GM18505 (cell line): ENCODE results near the gene CACNA1C.

Experiments used
- ATAC-seq: cut with Tn5 transposase; IDR thresholded peaks from one replicate; pipeline ENCODE4 v1.9.1; 2021; ENCODE audit not compliant: unreplicated experiment
- POLR2A ChIP-seq: IDR thresholded peaks from 4 replicates; pipeline ENCODE4 v1.6.1; 2011; ENCODE audit warnings: borderline replicate concordance; ENCODE audit not compliant: insufficient read depth, insufficient read length; ENCODE audit errors: extremely low read depth

CACNA1C gene

GRCh38 chr12:2314492-2314891 lies 261.7 kb downstream of the CACNA1C start:
- no peak for TF ChIP-seq POLR2A
- ATAC-seq, result no peak

DNA sequence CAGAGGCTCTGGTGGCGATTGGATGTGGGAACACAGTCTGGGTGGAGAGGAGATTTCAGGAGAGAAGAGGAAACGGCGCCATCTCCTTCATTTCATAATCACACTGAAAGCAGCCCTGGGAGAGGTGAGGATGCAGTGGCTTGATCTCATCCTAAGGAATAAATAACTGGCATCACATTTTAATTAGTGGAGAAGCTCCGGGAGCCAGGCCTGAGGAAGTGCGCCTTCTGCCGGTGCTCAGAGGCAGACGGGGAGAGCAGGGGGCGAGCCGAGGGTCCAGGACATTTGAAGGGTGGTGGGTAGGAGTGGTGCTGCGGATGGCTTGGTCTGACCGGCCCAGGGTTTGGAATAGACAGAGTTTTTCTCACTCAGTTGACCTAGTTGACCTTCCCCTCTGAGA lies 265.0 kb downstream of the CACNA1C start:
- no peak for ATAC-seq
- TF ChIP-seq POLR2A, result no peak

- ATAC-seq, result no peak
- TF ChIP-seq POLR2A, result no peak
These were observed 265.5 kb downstream of the CACNA1C start for GRCh38 chr12:2318286-2318685.

DNA sequence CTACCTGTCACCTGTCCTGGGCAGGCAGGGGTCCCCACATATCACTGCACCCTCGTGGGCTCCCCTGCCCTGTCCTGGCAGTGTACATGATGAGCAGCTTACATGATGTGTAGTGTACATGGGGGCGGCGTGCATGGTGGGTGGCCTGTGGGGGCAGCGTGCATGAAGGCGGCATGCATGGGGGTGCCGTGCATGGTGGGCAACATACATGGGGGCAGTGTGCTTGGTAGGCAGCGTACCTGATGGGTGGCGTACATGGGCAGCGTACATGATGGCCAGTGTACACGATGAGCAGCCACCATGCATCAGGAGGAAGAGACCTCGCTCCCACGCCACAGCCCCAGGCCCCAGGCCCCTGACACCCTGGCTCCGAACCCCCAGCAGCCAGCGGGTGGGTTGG lies 266.3 kb downstream of the CACNA1C start:
- no peak for ATAC-seq
- TF ChIP-seq POLR2A, result no peak

GRCh38 chr12:2319737-2320506 lies 267.1 kb downstream of the CACNA1C start:
- no peak for TF ChIP-seq POLR2A
- ATAC-seq, result no peak

- no peak for TF ChIP-seq POLR2A
- no peak for ATAC-seq
These were observed 268.1 kb downstream of the CACNA1C start for GRCh38 chr12:2320841-2321240.

DNA sequence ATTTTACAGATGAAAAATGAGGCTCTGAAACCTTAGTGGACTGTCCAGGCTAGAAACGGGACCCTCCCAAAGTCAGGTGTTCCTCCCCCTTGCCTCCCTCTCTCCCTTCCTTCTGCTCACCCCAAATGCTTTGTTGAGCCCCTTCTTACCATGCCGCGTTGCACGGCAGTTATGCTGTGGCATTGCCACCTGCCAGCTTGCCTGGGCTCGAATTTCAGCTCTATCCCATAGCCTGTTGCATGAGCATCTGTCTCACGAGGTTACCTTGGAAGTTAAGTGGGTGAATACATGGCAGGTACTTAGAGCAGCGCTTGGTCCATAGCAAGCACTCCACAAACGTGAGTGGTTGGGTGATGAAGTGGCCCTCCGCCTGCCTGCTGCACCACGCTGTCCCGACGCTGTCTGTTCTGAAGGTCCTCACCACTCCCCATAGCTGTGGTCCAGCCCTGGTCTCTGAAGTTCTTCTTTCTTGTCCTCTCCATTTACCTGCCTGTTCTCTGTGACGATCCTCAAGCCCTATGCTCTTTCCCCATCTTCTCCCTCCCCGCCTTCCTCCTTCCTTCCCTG lies 269.9 kb downstream of the CACNA1C start:
- ATAC-seq, result no peak
- no peak for TF ChIP-seq POLR2A

DNA sequence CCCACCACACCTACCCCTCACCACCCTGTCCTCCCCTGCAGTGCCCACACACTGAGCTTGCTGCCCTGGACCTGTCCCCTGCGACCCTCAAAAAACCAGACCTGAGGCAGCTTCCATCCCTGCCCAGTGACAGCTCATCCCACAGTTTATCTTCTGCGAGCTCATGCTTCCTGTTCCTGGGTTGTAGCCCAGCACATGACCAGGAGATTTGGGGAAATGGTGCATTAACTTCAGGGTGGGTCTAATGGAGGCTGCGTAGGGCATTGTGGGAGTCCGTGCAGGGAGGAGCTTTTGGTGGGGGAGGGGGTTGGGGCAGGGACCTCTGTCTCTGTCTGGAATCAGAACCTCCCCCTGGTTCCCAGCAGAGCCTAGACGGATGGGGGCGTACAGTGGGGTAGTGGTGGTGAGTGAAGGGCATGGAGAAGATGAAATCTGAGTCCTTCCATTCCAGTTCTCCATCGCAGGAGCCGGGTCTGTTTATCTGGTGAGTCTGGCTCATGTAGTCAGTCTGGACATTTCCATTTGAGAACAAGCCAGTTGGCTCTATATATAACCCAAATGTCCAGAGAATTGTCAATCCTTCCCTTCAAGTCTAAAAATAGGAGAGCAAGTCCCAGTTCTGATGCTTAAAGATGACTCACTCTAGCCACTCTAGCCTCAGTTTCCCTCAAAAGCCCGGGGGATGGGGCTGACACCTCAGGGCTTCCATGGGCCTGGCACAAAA lies 270.9 kb downstream of the CACNA1C start:
- no peak for ATAC-seq
- no peak for TF ChIP-seq POLR2A

DNA sequence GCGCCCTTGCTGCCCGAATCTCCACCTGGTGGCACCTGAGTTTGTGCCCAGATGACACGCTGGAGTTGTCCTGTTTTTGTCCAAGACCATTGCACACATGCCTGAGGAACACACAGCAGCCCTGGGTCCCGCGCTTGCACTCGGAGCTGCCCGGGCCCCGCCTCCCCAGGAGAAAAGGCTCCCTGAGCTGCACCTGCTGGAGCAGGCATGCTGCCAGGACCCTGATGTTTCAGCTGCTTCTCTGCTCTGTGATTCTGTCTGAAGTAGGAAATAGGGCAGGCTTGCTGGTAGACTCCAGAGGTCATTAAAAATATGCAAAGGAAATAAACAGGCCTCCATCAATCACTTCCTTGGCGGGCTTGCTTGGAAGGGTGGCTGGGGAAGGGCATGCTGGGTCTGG lies 271.6 kb downstream of the CACNA1C start:
- no peak for ATAC-seq

GRCh38 chr12:2325519-2325918 lies 272.7 kb downstream of the CACNA1C start:
- ATAC-seq, result no peak
- no peak for TF ChIP-seq POLR2A

More for the DNA sequence above, 271.6 kb downstream of the CACNA1C start:
- TF ChIP-seq POLR2A, result no peak

GRCh38 chr12:2326470-2326869 lies 273.7 kb downstream of the CACNA1C start:
- no peak for TF ChIP-seq POLR2A
- ATAC-seq, result no peak

- no peak for ATAC-seq
- TF ChIP-seq POLR2A, result no peak
These were observed 275.9 kb downstream of the CACNA1C start for GRCh38 chr12:2328661-2329060.

- no peak for TF ChIP-seq POLR2A
- no peak for ATAC-seq
These were observed 276.9 kb downstream of the CACNA1C start for GRCh38 chr12:2329661-2330210.

DNA sequence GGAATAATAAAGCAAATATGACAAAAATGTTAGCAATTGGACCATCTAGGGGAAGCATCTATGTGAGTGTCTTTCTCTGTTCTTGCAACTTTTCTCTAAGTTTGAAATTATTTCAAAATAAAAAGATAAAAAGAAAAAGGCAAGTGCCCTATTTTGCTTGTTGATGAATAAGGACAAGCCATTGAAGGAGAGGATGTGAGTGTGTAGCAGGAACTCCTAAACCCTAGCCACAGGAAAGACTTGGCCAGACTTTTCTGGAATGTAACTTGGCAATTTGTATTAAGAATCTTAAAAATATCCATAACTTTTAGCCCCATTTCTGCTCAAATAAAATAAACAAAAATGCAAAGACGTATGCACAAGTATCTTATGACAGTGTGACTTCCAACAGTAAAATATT lies 279.4 kb downstream of the CACNA1C start:
- TF ChIP-seq POLR2A, result no peak
- no peak for ATAC-seq

- ATAC-seq, result no peak
- no peak for TF ChIP-seq POLR2A
These were observed 280.2 kb downstream of the CACNA1C start for GRCh38 chr12:2332947-2333346.
